Stimulated activated memory B cell treated with anti-CD40 and anti-IgM and Interleukin-4, amounts not matched to agents 10 μg/mL and 1 μg/mL and 100 μg/mL, for 72 hours (primary cell): Measurements from ENCODE around the gene CALHM3.
A peak's percentile ranks its signal among the peaks of the same experiment; 100 is the strongest.

ENCODE experiments used
- ATAC-seq: fragments of 150-1000 bp; cut with Tn5 transposase; 2 replicates; pipeline ENCODE4 v1.10.0; 2021
- H3K27ac Mint-ChIP-seq: one replicate; pipeline ENCODE4 v1.8.0; 2022; ENCODE audit warnings: mild to moderate bottlenecking, mixed read lengths
- H3K27me3 Mint-ChIP-seq: one replicate; pipeline ENCODE4 v1.8.0; 2022; ENCODE audit warnings: mixed read lengths
- H3K36me3 Mint-ChIP-seq: one replicate; pipeline ENCODE4 v1.8.0; 2022; ENCODE audit warnings: mixed read lengths
- H3K4me1 Mint-ChIP-seq: one replicate; pipeline ENCODE4 v1.8.0; 2022; ENCODE audit warnings: mixed read lengths
- H3K4me3 Mint-ChIP-seq: one replicate; pipeline ENCODE4 v1.8.0; 2022; ENCODE audit warnings: mild to moderate bottlenecking, moderate library complexity, mixed read lengths
- H3K9me3 Mint-ChIP-seq: one replicate; pipeline ENCODE4 v1.8.0; 2022; ENCODE audit warnings: mixed read lengths

Gene CALHM3

DNA sequence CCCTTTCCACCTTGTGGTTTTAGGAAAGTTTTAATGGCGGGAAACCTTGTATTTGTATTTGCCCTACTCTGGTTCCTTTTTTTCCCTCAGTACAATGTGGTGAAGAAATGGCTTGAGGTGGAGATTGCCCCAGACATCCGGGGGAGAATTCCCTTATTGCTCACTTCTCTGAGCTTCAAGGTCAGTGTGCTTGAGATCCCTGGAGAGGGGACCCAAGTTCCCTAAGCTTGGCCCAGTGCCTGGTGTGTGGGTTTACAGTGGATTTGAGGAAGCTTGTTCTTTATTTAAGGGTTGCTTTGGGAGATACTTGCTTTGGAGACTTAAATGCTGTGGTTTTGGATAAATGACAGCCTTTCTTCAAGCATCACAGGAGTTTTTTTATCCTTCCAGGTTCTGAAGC, 45.2 kb downstream of the CALHM3 start:
- no peak for ATAC-seq

DNA sequence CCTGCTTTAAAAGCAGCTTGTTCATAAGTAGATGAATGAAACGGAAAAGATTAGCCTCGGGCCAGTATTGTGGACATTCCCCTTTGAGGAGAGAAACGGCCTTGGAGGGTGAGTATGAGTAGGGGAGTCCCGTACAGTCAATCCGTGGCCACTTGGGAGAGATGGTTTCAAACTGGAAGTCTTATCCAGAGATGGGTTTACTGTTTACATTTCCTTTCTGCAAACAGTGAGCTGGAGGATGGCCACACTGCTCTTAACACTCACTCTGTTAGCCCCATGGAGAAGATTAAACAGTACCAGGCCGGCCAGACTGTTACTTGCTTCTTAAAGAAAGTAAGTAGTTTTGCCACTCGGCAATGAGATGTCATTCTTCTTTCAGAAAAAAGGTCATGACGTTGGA, 47.1 kb downstream of the CALHM3 start:
- Mint-ChIP-seq H3K27me3 (no peaks in the 10 kb centered on the region), H3K36me3 (peaks cover 82% of the 10 kb centered on the region), H3K9me3 (no peaks in the 10 kb centered on the region), H3K27ac (no peak overlapping the region), H3K4me3 (no peak overlapping the region), H3K4me1 (no peaks in the 10 kb centered on the region)
- no peak for ATAC-seq

More for the DNA sequence above, 45.2 kb downstream of the CALHM3 start:
- H3K9me3 Mint-ChIP-seq, result no peaks in the 10 kb centered on the region
- no peak overlapping the region for H3K27ac Mint-ChIP-seq
- H3K4me1 Mint-ChIP-seq, result no peaks in the 10 kb centered on the region
- no peak overlapping the region for H3K4me3 Mint-ChIP-seq
- H3K36me3 Mint-ChIP-seq, result peaks cover 80% of the 10 kb centered on the region
- no peaks in the 10 kb centered on the region for H3K27me3 Mint-ChIP-seq

- ATAC-seq, result no peak
- no peaks in the 10 kb centered on the region for H3K27me3 Mint-ChIP-seq
- no peaks in the 10 kb centered on the region for H3K9me3 Mint-ChIP-seq
- peaks cover 82% of the 10 kb centered on the region for H3K36me3 Mint-ChIP-seq
- H3K27ac Mint-ChIP-seq, result peak overlapping the region; percentile 34
- H3K4me1 Mint-ChIP-seq, result no peaks in the 10 kb centered on the region
- no peak overlapping the region for H3K4me3 Mint-ChIP-seq
These were observed 49.4 kb downstream of the CALHM3 start for GRCh38 chr10:103429647-103430046.

DNA sequence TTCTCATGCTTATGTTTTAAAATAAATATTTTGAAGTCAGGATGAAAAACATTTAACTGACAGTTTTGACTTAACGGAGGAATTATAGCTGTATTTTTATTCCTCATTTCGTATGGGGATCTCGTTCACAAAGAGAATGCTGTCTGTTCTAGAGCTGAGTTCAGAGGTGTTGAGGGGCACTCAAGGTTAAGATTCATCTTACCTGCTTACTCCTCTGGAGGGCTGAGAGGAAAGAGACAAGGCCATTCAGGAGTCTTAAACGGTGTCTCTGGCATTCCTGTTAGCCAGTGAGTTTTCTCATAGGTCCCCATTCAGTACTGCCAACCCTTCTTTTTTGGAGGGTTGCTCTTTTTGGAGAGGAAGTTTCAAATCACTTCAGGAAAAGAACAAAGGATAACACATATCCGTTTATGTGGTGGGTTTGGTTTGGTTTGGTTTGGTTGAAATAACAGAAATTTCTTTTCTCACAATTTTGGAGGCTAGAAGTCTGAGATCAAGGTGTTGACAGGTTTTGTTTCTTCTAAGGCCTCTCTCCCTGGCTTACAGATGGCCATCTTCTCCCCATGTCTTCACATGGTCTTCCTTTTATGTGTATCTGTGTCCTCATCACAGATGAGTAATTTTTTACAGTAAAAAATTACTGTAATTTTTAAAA, 49.9 kb downstream of the CALHM3 start:
- H3K4me1 Mint-ChIP-seq, result no peaks in the 10 kb centered on the region
- no peak for ATAC-seq
- peaks cover 85% of the 10 kb centered on the region for H3K36me3 Mint-ChIP-seq
- no peaks in the 10 kb centered on the region for H3K9me3 Mint-ChIP-seq
- no peak overlapping the region for H3K4me3 Mint-ChIP-seq
- H3K27me3 Mint-ChIP-seq, result no peaks in the 10 kb centered on the region
- peak overlapping the region; percentile 34 for H3K27ac Mint-ChIP-seq

DNA sequence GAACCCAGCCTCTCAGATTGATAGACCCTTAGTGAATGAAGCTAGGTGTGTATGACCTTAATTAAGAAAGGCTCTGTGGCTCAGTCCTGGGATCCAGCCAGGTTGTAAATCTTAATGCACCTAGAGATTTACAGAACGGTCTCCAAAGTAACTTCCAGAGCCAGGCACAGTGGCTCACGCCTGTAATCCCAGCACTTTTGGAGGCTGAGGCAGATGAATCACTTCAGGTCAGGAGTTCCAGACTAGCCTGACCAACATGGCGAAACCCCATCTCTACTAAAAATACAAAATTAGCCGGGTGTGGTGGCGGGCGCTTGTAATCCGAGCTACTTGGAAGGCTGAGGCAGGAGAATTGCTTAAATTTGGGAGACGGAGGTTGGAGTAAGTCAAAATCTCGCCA, 51.2 kb downstream of the CALHM3 start:
- no peak overlapping the region for H3K27ac Mint-ChIP-seq
- no peak overlapping the region for H3K4me3 Mint-ChIP-seq
- no peaks in the 10 kb centered on the region for H3K9me3 Mint-ChIP-seq
- H3K27me3 Mint-ChIP-seq, result no peaks in the 10 kb centered on the region
- no peaks in the 10 kb centered on the region for H3K4me1 Mint-ChIP-seq
- ATAC-seq, result no peak
- peaks cover 82% of the 10 kb centered on the region for H3K36me3 Mint-ChIP-seq

- Mint-ChIP-seq H3K9me3 (no peaks in the 10 kb centered on the region), H3K36me3 (peaks cover 67% of the 10 kb centered on the region), H3K27me3 (no peaks in the 10 kb centered on the region), H3K4me1 (no peaks in the 10 kb centered on the region), H3K4me3 (no peak overlapping the region), H3K27ac (no peak overlapping the region)
- no peak for ATAC-seq
These were observed 55.3 kb downstream of the CALHM3 start for GRCh38 chr10:103423748-103424147.
